HCT116 (cell line): Measurements from ENCODE around the gene KCNJ16. TPM values are rescaled to one million over a fixed set of nuclear protein-coding genes. Genes with fewer than 3 reads are reported as not detected.

Experiments used
- ATAC-seq: fragments of 200-7000 bp; cut with Tn5 transposase; 2 replicates; pipeline ENCODE4 v1.9.1; 2020; ENCODE audit warnings: mild to moderate bottlenecking, moderate library complexity
- BruUV-seq: library from RNA; stranded (reverse); fragments of 400-500 nt; replicated peaks from 2 replicates; lab custom pipeline; 2021; lab: Mats Ljungman, UMichigan
- CTCF ChIA-PET: fragments of 300-600 bp; sonication (Branson Sonifier 250); formaldehyde crosslinking; loops from one replicate; lab custom pipeline; 2021; ENCODE audit warnings: antibody characterized with exemption; lab: Charles Lee
- POLR2A ChIA-PET: fragments of 300-600, 350-600 bp; sonication (Branson Sonifier 250); formaldehyde crosslinking; loops from one replicate; lab custom pipeline; 2021; ENCODE audit warnings: antibody characterized with exemption; lab: Charles Lee
- RAD21 ChIA-PET, 2 experiments: fragments of 300-600 bp; sonication (Branson Sonifier 250); formaldehyde crosslinking; loops; one replicate each; lab custom pipeline; 2023; ENCODE audit warnings: low total read pairs in 2 of 2; ENCODE audit not compliant: uncharacterized antibody in 2 of 2, unreplicated experiment in 2 of 2, low non-redundant PET in 1 of 2; lab: Charles Lee
- DNase-seq: peaks from one replicate; pipeline ENCODE4 v3.0.0-alpha.2; 2010; ENCODE audit warnings: low read depth, low spot score
- H2AFZ ChIP-seq: fragments of 200-600 bp; shearing (Covaris generic), sonication (generic); 2 replicates; pipeline ENCODE4 v1.6.1; 2017; ENCODE audit warnings: low read depth, mixed run types, mixed read lengths, antibody characterized with exemption, low read length; ENCODE audit not compliant: poor library complexity, severe bottlenecking
- H3K27ac ChIP-seq: 2 replicates; pipeline ENCODE4 v1.5.1; 2012; ENCODE audit warnings: low read depth, low read length
- H3K27me3 ChIP-seq: fragments of 200-600 bp; sonication (generic); 2 replicates; pipeline ENCODE4 v1.6.1; 2016; ENCODE audit warnings: mixed run types, low read length, mixed read lengths; ENCODE audit not compliant: insufficient read depth
- H3K36me3 ChIP-seq, 2 experiments: fragments of 200-500 bp in 1 of 2; fragments of 200-600 bp in 1 of 2; sonication (Bioruptor generic) in 1 of 2; sonication (generic) in 1 of 2; 2 replicates each; pipeline versions ENCODE4 v1.5.1 to v1.6.1; 2014 to 2016; ENCODE audit warnings: low read length in 2 of 2, inconsistent platforms in 1 of 2, mixed read lengths in 1 of 2, mixed run types in 1 of 2; ENCODE audit not compliant: insufficient read depth in 2 of 2, control insufficient read depth in 1 of 2
- H3K4me1 ChIP-seq, 2 experiments: fragments of 200-600 bp in 1 of 2; sonication (generic) in 1 of 2; 2 replicates each; pipeline versions ENCODE4 v1.5.1 to v1.6.1; 2012 to 2017; ENCODE audit warnings: low read length in 2 of 2, inconsistent platforms in 1 of 2, mild to moderate bottlenecking in 1 of 2, mixed read lengths in 1 of 2, mixed run types in 1 of 2, moderate library complexity in 1 of 2; ENCODE audit not compliant: insufficient read depth in 2 of 2, control insufficient read depth in 1 of 2
- H3K4me2 ChIP-seq: fragments of 200-600 bp; sonication (generic); 2 replicates; pipeline ENCODE4 v1.6.1; 2017; ENCODE audit warnings: mixed run types, low read length, mixed read lengths
- H3K4me3 ChIP-seq, 2 experiments: fragments of 200-600 bp in 1 of 2; sonication (generic) in 1 of 2; replicated peaks in 1 of 2; 2 replicates each; pipeline ENCODE4 v1.5.1; 2011 to 2016; ENCODE audit warnings: low read length in 2 of 2, control low read depth in 1 of 2, low read depth in 1 of 2, mild to moderate bottlenecking in 1 of 2, mixed read lengths in 1 of 2, mixed run types in 1 of 2
- H3K79me2 ChIP-seq: fragments of 200-600 bp; sonication (generic); 2 replicates; pipeline ENCODE4 v1.6.1; 2017; ENCODE audit warnings: mild to moderate bottlenecking, mixed run types, low read length, moderate library complexity, mixed read lengths; ENCODE audit not compliant: insufficient read depth
- H3K9ac ChIP-seq: fragments of 200-600 bp; sonication (generic); 2 replicates; pipeline ENCODE4 v1.6.1; 2016; ENCODE audit warnings: low read length, mixed read lengths
- H3K9me2 ChIP-seq: fragments of 200-600 bp; sonication (generic), shearing (Covaris generic); 2 replicates; pipeline ENCODE4 v1.6.1; 2017; ENCODE audit warnings: mixed run types, mild to moderate bottlenecking, moderate library complexity; ENCODE audit not compliant: insufficient read depth
- H3K9me3 ChIP-seq, 2 experiments: fragments of 200-500 bp in 1 of 2; fragments of 200-600 bp in 1 of 2; sonication (Bioruptor generic) in 1 of 2; sonication (generic) in 1 of 2; 2 replicates each; pipeline ENCODE4 v1.6.1; 2014 to 2017; ENCODE audit warnings: low read length in 2 of 2, mixed read lengths in 2 of 2, inconsistent platforms in 1 of 2, low read depth in 1 of 2, mild to moderate bottlenecking in 1 of 2, mixed run types in 1 of 2, moderate library complexity in 1 of 2; ENCODE audit not compliant: control insufficient read depth in 1 of 2, insufficient read depth in 1 of 2
- H4K20me1 ChIP-seq: fragments of 200-600 bp; sonication (generic), shearing (Covaris generic); 2 replicates; pipeline ENCODE4 v1.6.1; 2017; ENCODE audit warnings: mixed run types, mild to moderate bottlenecking, moderate library complexity; ENCODE audit not compliant: insufficient read depth
- ATF3 ChIP-seq: IDR thresholded peaks from 2 replicates; pipeline ENCODE4 v1.6.1; 2012
- CBX3 ChIP-seq: IDR thresholded peaks from 2 replicates; pipeline ENCODE4 v1.6.1; 2012; ENCODE audit warnings: low read depth
- EZH2phosphoT487 ChIP-seq: fragments of 200-600 bp; IDR thresholded peaks from 2 replicates; pipeline ENCODE4 v1.6.1; 2018; ENCODE audit warnings: antibody characterized with exemption, borderline replicate concordance
- FOSL1 ChIP-seq: IDR thresholded peaks from 2 replicates; pipeline ENCODE4 v1.6.1; 2012; ENCODE audit warnings: low read depth
- YY1 ChIP-seq: IDR thresholded peaks from 2 replicates; pipeline ENCODE4 v1.6.1; 2011; ENCODE audit warnings: low read length, low read depth, moderate library complexity, mild to moderate bottlenecking; ENCODE audit not compliant: insufficient replicate concordance; ENCODE audit errors: extremely low read depth
- ZNF274 ChIP-seq: fragments of 200-500 bp; sonication (Bioruptor generic); IDR thresholded peaks from 2 replicates; pipeline ENCODE4 v1.6.1; 2014; ENCODE audit warnings: mild to moderate bottlenecking, low read depth, low read length, inconsistent platforms
- intact Hi-C: fragments of 100-400 bp; cut with micrococcal nuclease; formaldehyde crosslinking; loops from 2 replicates; pipeline ENCODE4 v1.10.0; 2022
- total RNA-seq: library from RNA; stranded (reverse); gene quantifications from one replicate; pipeline ENCODE4 v1.2.1, GENCODE V29; 2021; ENCODE audit not compliant: unreplicated experiment
- TF ChIP-seq, protein P1 (sequence below): IDR thresholded peaks from 2 replicates; pipeline ENCODE4 v1.6.1; 2011; ENCODE audit warnings: mild to moderate bottlenecking, low read length, moderate library complexity; ENCODE audit not compliant: insufficient replicate concordance; ENCODE audit errors: extremely low read depth
- TF ChIP-seq, protein P2 (sequence below): IDR thresholded peaks from 2 replicates; pipeline ENCODE4 v1.6.1; 2012

KCNJ16 gene
- total RNA-seq, 1 experiment from 2014 or later, result not detected

- TF ChIP-seq ATF3 (no peak), EZH2phosphoT487 (no peak), YY1 (no peak), CBX3 (no peak), FOSL1 (no peak)
- TF ChIP-seq, protein P1, sequence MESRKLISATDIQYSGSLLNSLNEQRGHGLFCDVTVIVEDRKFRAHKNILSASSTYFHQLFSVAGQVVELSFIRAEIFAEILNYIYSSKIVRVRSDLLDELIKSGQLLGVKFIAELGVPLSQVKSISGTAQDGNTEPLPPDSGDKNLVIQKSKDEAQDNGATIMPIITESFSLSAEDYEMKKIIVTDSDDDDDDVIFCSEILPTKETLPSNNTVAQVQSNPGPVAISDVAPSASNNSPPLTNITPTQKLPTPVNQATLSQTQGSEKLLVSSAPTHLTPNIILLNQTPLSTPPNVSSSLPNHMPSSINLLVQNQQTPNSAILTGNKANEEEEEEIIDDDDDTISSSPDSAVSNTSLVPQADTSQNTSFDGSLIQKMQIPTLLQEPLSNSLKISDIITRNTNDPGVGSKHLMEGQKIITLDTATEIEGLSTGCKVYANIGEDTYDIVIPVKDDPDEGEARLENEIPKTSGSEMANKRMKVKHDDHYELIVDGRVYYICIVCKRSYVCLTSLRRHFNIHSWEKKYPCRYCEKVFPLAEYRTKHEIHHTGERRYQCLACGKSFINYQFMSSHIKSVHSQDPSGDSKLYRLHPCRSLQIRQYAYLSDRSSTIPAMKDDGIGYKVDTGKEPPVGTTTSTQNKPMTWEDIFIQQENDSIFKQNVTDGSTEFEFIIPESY, result no peak
- TF ChIP-seq, protein P2, sequence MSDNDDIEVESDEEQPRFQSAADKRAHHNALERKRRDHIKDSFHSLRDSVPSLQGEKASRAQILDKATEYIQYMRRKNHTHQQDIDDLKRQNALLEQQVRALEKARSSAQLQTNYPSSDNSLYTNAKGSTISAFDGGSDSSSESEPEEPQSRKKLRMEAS, result no peak
- TF ChIP-seq, all 23 proteins: peak for 0
These were observed 41.9 kb upstream of the KCNJ16 start (continued) for GRCh38 chr17:70033165-70033564.

GRCh38 chr17:70034158-70034557 is 40.9 kb upstream of the KCNJ16 start:
- TF ChIP-seq ZNF274, result no peak
- H3K4me3 ChIP-seq, result no peak overlapping the region
- intact Hi-C loops, result no loop called here
- POLR2A ChIA-PET, result no interaction called here
- no peak overlapping the region for H3K9ac ChIP-seq
- CTCF ChIA-PET, result no interaction called here
- no peak for DNase-seq
- BruUV-seq, result no TSS peak
- RAD21 ChIA-PET, result no interaction called here
- no peak overlapping the region for H2AFZ ChIP-seq
- H3K36me3 ChIP-seq, result no peaks in the 10 kb centered on the region
- no peaks in the 10 kb centered on the region for H3K27me3 ChIP-seq
- peaks cover 4% of the 10 kb centered on the region in 2 experiments; a peak in 2 of 4 replicates for H3K9me3 ChIP-seq
- no peaks in the 10 kb centered on the region for H3K4me1 ChIP-seq
- H3K4me2 ChIP-seq, result no peak overlapping the region
- no peak overlapping the region for H3K27ac ChIP-seq
- no peaks in the 10 kb centered on the region for H4K20me1 ChIP-seq
- H3K9me2 ChIP-seq, result no peaks in the 10 kb centered on the region
- H3K79me2 ChIP-seq, result no peaks in the 10 kb centered on the region
- no peak for ATAC-seq
